GM15510 (cell line): Measurements from ENCODE around the gene SPRYD4.
A peak's percentile ranks its signal among the peaks of the same experiment; 100 is the strongest.

ENCODE experiments used
- POLR2A ChIP-seq: IDR thresholded peaks from 3 replicates; pipeline ENCODE4 v1.6.1; 2011; ENCODE audit warnings: borderline replicate concordance; ENCODE audit not compliant: insufficient read length; ENCODE audit errors: extremely low read depth

SPRYD4 gene

GRCh38 chr12:56468216-56469006, at the start of gene SPRYD4:
SPRYD4 (plus strand) TSS chr12:56468578; CDS start chr12:56468592, 14 bp downstream.
- peak; percentile 92 for TF ChIP-seq POLR2A

GRCh38 chr12:56420411-56420810, 48.0 kb upstream of the SPRYD4 start:
- TF ChIP-seq POLR2A = no peak

GRCh38 chr12:56425193-56425592, 43.2 kb upstream of the SPRYD4 start:
- no peak for TF ChIP-seq POLR2A

GRCh38 chr12:56425940-56426438, 42.4 kb upstream of the SPRYD4 start:
- no peak for TF ChIP-seq POLR2A

GRCh38 chr12:56431288-56431687, 37.1 kb upstream of the SPRYD4 start:
- no peak for TF ChIP-seq POLR2A

- TF ChIP-seq POLR2A = no peak
Measured at GRCh38 chr12:56431850-56432249, 36.5 kb upstream of the SPRYD4 start.

GRCh38 chr12:56434828-56435227, 33.5 kb upstream of the SPRYD4 start:
- no peak for TF ChIP-seq POLR2A

DNA sequence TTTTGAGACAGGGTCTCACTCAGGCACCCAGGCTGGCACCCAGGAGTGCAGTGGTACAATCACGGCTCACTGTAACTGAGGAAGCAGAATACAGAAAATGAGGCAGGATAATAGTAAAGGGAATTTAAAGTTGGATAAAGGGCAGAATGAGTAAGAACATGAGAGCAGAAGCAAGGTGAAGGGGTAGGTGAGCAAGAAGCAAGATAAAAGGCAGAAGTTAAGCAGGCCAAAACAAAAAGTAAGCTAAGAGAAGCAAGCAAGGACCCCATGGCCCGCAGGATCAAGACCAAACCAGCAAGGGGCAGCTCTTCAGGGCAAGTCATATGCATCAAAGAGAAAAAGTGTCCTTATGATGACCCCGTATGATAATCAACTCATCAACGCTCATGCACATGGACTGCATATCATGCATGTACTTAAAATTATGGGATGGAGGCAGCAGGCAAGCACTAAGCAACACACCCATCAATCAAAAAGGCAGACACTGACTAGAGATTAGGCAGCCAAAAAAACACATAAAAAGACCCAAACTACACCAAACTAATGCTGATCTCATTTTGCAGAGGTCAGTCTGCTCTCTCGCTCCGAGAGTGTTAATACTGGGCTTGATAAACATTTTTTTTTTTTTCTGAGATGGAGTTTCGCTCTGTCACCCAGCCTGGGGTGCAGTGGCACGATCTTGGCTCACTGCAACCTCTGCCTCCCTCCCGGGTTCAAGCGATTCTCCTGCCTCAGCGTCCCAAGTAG, 30.8 kb upstream of the SPRYD4 start:
- TF ChIP-seq POLR2A = no peak

GRCh38 chr12:56448860-56449621, 19.3 kb upstream of the SPRYD4 start, which contains the start of gene TIMELESS:
TIMELESS (minus strand) TSS chr12:56449426; CDS start chr12:56434170, 15,256 bp downstream.
- TF ChIP-seq POLR2A = peak; percentile 84

DNA sequence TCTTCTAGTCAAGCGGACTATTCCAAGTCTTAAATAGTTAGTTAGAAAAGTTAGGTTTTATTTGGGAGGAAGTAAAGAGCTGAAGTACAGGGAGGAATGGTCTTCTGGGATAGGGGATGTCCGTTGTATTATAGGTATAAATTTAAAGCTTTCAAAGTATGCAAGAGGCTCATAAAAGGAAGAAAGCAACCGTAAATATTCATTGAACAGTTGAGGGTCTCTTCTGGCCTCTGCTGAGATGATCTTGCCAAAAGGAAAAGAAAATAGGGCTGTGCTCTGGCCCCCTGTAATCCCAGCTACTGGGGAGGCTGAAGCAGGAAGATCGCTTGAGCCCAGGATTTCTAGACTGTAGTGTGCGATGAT, 18.8 kb upstream of the SPRYD4 start:
- TF ChIP-seq POLR2A = no peak

- no peak for TF ChIP-seq POLR2A
Measured at GRCh38 chr12:56450241-56450640, 18.1 kb upstream of the SPRYD4 start.

GRCh38 chr12:56451147-56451546, 17.2 kb upstream of the SPRYD4 start:
- TF ChIP-seq POLR2A = no peak

- no peak for TF ChIP-seq POLR2A
Measured at GRCh38 chr12:56454557-56454956, 13.8 kb upstream of the SPRYD4 start, which contains the start of gene MIP. MIP (minus strand) TSS chr12:56454657; CDS start chr12:56454613, 44 bp downstream.

DNA sequence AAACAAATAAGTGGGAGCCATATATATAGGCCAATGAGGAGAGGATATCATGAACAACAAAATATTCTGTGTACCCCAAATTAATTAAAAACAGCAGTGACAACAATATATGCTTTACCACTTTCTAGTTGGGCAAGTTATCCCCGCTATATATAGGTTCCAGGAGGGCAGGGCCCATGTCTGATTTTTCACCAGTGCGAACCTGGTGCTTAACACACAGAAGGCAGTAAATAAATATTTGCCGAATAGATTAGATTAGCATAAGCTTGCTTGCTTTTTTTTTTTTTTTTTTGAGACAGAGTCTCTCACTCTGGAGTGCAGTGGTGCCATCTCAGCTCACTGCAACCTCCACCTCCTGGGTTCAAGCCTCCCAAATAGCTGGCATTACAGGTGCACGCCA, 10.6 kb upstream of the SPRYD4 start:
- TF ChIP-seq POLR2A = no peak
